GM10266 (cell line): ENCODE results near the gene MAPK8.

Experiments used
- DNase-seq: peaks from one replicate; pipeline ENCODE4 v3.0.0; 2012; ENCODE audit errors: extremely low spot score
- TF ChIP-seq, protein P1 (sequence below): IDR thresholded peaks from 2 replicates; pipeline ENCODE4 v1.5.1; 2012; ENCODE audit warnings: mild to moderate bottlenecking, low read depth; ENCODE audit not compliant: control insufficient read depth, insufficient read depth; ENCODE audit errors: missing control alignments

The MAPK8 gene

DNA sequence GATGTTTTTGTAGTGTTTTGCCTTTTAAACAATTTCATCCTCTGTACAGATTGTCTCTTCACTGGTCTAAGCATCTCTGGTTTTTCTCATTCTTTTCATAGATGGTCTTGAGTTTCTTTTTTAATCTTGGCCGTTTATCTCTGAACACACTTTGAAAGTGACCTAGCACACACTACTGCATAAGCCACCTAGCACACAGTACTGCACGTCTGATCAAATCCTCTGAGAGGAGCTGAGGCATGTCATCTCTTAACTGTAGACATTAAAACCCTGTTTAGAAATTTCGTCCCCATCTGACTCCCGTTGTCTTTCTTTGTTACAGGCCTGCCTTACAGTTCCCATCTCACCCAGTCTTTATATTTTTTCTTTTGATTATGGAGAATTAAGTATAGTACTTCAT, 100.2 kb downstream of the MAPK8 start:
- TF ChIP-seq, protein P1, sequence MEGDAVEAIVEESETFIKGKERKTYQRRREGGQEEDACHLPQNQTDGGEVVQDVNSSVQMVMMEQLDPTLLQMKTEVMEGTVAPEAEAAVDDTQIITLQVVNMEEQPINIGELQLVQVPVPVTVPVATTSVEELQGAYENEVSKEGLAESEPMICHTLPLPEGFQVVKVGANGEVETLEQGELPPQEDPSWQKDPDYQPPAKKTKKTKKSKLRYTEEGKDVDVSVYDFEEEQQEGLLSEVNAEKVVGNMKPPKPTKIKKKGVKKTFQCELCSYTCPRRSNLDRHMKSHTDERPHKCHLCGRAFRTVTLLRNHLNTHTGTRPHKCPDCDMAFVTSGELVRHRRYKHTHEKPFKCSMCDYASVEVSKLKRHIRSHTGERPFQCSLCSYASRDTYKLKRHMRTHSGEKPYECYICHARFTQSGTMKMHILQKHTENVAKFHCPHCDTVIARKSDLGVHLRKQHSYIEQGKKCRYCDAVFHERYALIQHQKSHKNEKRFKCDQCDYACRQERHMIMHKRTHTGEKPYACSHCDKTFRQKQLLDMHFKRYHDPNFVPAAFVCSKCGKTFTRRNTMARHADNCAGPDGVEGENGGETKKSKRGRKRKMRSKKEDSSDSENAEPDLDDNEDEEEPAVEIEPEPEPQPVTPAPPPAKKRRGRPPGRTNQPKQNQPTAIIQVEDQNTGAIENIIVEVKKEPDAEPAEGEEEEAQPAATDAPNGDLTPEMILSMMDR: no peak

DNA sequence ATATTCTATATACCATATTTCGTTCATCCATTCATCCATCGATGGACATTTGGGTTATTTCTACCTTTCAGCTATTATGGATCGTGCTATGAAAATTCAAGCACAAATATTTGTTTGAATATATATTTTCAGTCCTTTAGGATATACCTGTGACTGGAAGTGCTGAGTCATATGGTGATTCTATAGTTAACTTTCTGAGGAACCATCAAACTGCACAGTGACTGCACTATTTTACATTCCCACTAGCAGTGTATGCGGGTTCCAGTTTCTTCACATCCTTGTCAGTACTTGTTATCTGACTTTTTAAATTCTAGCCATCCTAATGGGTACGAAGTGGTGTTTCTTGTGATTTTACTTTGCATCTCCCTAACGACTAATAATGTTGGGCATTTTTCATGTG, 104.0 kb downstream of the MAPK8 start:
- TF ChIP-seq, protein P1: no peak
- no peak for DNase-seq

More for the DNA sequence above, 100.2 kb downstream of the MAPK8 start:
- no peak for DNase-seq

DNA sequence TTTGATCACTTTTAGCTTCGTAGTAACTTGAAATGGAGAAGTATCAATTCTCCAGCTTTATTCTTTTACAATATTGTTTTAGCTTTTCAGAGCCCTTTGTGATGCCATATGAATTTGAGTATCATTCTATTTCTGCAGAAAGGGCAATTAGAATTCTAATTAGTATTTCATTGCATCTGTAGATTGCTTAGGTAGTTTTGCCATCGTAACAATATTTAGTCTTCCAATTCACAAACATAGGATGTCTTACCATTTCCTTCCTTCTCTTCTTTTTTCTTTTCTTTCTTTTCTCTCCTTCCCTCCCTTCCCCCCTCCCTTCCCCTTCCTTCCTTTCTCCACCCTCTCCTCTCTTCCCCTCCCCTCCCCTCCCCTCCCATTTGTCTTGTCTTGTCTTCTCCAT, 105.0 kb downstream of the MAPK8 start:
- TF ChIP-seq, protein P1: no peak

DNA sequence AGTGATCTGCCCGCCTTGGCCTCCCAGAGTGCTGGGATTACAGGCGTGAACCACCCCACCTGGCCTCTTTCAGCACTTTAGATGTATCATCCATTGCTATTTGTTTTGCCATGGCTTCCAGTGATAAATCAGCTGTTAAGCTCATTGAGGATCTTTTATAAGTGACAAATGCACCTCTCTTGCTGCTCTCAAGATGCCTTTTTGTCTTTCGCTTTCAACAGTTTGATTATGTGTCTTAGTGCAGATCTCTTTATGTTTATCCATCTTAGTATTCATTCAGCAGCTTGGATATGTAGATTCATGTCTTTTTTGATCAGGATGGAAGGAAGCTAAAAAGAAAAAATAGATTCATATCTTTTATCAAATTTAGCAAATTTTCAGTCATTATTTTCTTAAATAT, 105.6 kb downstream of the MAPK8 start:
- no peak for DNase-seq
- TF ChIP-seq, protein P1: no peak

More for the DNA sequence above, 105.0 kb downstream of the MAPK8 start:
- no peak for DNase-seq

DNA sequence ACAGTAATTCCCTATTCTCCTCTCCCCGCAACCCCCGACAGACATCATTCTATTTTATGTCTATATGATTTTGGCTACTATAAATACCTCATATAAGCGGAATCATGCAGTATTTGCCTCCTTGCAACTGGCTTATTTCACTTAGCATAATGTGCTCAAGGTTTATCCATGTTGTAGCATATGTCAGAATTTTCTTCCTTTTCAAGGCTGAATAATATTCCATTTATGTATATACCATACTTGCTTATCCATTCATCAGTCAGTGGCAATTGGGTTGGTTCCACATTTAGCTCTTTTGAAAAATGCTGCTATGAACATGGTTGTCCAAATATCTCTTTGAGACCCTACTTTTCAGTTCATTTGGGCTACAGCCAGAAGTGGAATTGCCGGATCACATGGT, 106.5 kb downstream of the MAPK8 start:
- no peak for DNase-seq
- TF ChIP-seq, protein P1: no peak

DNA sequence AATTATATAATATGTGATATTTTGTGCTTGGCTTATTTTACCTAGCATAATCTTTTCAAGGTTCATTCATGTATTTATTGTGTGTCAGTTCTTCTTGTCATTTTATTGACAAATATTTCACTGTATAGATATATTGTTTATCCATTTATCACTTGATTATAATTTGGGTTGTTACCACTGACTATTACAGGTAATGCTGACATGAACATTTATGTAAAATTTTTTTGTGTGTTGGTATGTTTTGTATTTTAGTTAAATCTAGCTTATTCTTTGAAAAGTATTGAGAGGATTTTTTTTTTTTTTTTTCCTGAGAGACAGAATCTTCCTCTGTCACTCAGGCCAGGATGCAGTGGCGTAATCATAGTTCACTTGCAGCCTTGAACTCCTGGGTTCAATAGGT, 107.7 kb downstream of the MAPK8 start:
- TF ChIP-seq, protein P1: no peak
- no peak for DNase-seq

DNA sequence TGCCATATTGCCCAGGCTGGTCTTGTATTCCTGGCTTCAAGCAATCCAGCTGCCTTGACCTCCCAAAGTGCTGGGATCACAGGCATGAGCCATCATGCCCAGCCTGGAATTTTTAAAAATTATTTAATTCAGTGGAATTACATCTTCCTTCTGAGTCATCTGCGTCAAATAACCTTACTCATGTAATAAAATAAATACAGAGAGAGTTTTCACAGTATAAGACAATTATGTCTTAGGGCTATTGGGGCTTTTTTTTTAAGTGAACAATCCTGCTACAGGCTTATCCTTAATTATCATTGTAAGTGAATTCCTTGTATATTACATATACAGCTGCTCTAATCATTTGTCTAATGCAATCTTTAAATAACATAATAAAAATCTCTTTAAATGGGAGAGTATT, 108.3 kb downstream of the MAPK8 start:
- TF ChIP-seq, protein P1: no peak
- no peak for DNase-seq
